ENCODE measurements around the gene OR10G2.
"Not testable (repeated sequence)": the region's sequence is repeated elsewhere in the genome, so short reads cannot be mapped to it uniquely, and the experiment has no call there.

Gene OR10G2

GRCh38 chr14:21626491-21627230 lies 8.1 kb downstream of the OR10G2 start:
- H3K4me3 ChIP-seq (ENCODE audit: low read depth in 1 of 2, low read length in 1 of 2) = no peak overlapping the region
- H3K27me3 ChIP-seq = peaks cover 4% of the 10 kb centered on the region
- no peaks in the 10 kb centered on the region for H3K9me3 ChIP-seq
- H3K36me3 ChIP-seq = no peaks in the 10 kb centered on the region
- no peaks in the 10 kb centered on the region for H3K4me1 ChIP-seq (ENCODE audit: control insufficient read depth in 1 of 2, insufficient read depth in 1 of 2, low read depth in 1 of 2, low read length in 1 of 2)
- H3K27ac ChIP-seq = no peak overlapping the region
- TF ChIP-seq CTCF (IDR thresholded peaks at IDR 0.05) = no peak

GRCh38 chr14:21617614-21618013 lies 17.1 kb downstream of the OR10G2 start:
- Histone ChIP-seq H3K4me3 (ENCODE audit: low read depth in 1 of 2, low read length in 1 of 2) (no peak overlapping the region), H3K4me1 (ENCODE audit: control insufficient read depth in 1 of 2, insufficient read depth in 1 of 2, low read depth in 1 of 2, low read length in 1 of 2) (no peaks in the 10 kb centered on the region), H3K27ac (no peak overlapping the region), H3K36me3 (no peaks in the 10 kb centered on the region), H3K27me3 (peaks cover 4% of the 10 kb centered on the region), H3K9me3 (no peaks in the 10 kb centered on the region)
- TF ChIP-seq CTCF (IDR thresholded peaks at IDR 0.05) = no peak

- Histone ChIP-seq H3K4me3 (ENCODE audit: low read depth in 1 of 2, low read length in 1 of 2) (no peak overlapping the region), H3K27ac (no peak overlapping the region), H3K36me3 (no peaks in the 10 kb centered on the region), H3K4me1 (ENCODE audit: control insufficient read depth in 1 of 2, insufficient read depth in 1 of 2, low read depth in 1 of 2, low read length in 1 of 2) (no peaks in the 10 kb centered on the region), H3K9me3 (no peaks in the 10 kb centered on the region), H3K27me3 (peaks cover 5% of the 10 kb centered on the region)
- no peak for TF ChIP-seq CTCF (IDR thresholded peaks at IDR 0.05)
Observed at GRCh38 chr14:21614240-21614639, 20.5 kb downstream of the OR10G2 start.

GRCh38 chr14:21612324-21612723 lies 22.4 kb downstream of the OR10G2 start:
- no peak for TF ChIP-seq CTCF (IDR thresholded peaks at IDR 0.05)
- Histone ChIP-seq H3K27me3 (peaks cover 13% of the 10 kb centered on the region), H3K4me3 (ENCODE audit: low read depth in 1 of 2, low read length in 1 of 2) (no peak overlapping the region), H3K36me3 (no peaks in the 10 kb centered on the region), H3K4me1 (ENCODE audit: control insufficient read depth in 1 of 2, insufficient read depth in 1 of 2, low read depth in 1 of 2, low read length in 1 of 2) (no peaks in the 10 kb centered on the region), H3K27ac (no peak overlapping the region), H3K9me3 (no peaks in the 10 kb centered on the region)

- peaks cover 15% of the 10 kb centered on the region for H3K27me3 ChIP-seq
- not testable (repeated sequence) for H3K4me3 ChIP-seq (ENCODE audit: low read depth in 1 of 2, low read length in 1 of 2); H3K36me3 ChIP-seq; H3K9me3 ChIP-seq; H3K4me1 ChIP-seq (ENCODE audit: control insufficient read depth in 1 of 2, insufficient read depth in 1 of 2, low read depth in 1 of 2, low read length in 1 of 2); H3K27ac ChIP-seq
Observed at GRCh38 chr14:21602181-21602580, 32.6 kb downstream of the OR10G2 start.

- no peak overlapping the region for H3K27ac ChIP-seq
- no peak overlapping the region for H3K4me3 ChIP-seq (ENCODE audit: low read depth in 1 of 2, low read length in 1 of 2)
- H3K27me3 ChIP-seq = no peaks in the 10 kb centered on the region
- TF ChIP-seq CTCF (IDR thresholded peaks at IDR 0.05) = no peak
- no peaks in the 10 kb centered on the region for H3K36me3 ChIP-seq
- H3K9me3 ChIP-seq = peaks cover 5% of the 10 kb centered on the region
- H3K4me1 ChIP-seq (ENCODE audit: control insufficient read depth in 1 of 2, insufficient read depth in 1 of 2, low read depth in 1 of 2, low read length in 1 of 2) = no peaks in the 10 kb centered on the region
Observed at GRCh38 chr14:21589317-21589716, 45.4 kb downstream of the OR10G2 start.

Data from neutrophil (primary cell).